Inferior parietal cortex (tissue), 1 donor: ENCODE data around the gene CDKN1B.
"Not testable (repeated sequence)": the region's sequence is repeated elsewhere in the genome, so short reads cannot be mapped to it uniquely, and the experiment has no call there.

Source experiments
- DNase-seq: peaks from one replicate; pipeline ENCODE4 v3.0.0-alpha.2; 2016; ENCODE audit errors: extremely low spot score

The CDKN1B gene

GRCh38 chr12:12724421-12725085 is 7.4 kb downstream of the CDKN1B start:
- peak; percentile 34 for DNase-seq

DNA sequence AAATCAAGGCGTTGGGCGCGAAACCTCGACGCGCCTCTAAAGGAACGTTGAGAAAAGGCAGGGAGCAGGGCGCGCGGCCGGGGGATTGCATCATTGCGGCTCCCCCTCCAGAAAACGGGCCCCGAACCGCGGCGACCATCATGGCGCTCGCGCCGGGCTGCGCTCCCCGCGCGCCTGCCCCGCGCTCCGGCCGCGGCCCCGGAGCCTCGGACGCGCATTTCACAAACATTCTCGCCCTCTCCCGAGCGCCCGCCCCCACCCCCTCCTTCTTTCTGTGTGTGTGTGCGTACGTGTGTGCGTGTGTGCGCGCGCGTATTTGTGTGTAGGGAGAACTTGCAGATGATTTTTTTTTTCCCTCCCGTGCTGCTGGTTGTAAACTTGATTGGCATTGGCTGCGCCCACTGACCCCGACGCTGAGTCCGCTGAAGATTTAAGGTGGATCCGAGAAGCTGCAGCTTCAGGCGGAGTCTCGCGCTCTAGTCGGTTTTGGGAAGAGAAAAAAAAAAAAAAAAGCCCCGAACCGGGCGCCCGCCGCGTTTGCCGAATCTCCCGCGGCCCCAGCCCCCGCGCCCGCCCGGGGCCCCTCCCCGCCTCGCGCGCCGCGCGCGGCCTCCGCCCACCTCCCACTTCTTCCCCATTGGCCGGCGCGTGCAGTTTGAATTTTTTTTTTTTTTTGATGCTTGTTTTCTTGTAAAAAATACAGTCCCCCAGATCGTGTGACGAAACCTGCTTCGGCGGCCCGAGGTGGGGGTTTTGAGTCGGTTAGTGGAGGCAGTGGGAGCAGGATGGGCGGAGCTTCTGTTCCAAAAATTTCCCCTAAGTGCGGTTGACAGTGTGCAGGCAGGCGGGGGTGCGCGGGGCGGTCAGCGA is 8.2 kb downstream of the CDKN1B start:
- DNase-seq, result peak; percentile 94

DNA sequence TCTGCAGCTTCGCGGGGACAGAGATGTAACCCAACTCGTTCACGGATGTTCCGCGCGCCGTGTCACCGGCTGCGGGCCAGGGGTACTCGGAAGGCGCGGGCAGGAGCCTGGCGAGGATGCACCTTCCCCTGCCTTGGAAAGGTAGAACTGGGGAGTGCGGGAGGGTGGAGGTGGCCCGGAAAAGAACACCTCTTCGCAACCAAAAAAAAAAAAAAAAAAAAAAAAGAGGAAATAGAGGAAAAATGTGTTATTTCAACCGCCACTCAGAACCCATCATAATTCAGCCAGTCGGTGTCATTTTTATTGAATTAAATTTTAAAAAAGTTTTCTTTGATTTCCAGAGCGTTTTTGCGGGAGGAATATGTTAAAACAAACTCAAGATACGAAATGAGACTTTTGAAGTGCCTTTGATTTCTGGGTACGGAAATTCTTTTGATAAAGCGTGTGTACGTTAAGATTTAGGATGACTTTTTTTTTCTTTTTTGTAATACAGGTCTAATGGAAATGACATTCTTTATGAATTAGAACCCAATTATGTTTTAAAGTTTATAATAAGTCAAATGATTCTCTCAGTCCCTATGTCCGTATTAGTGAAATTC is 8.9 kb downstream of the CDKN1B start:
- peak; percentile 26 for DNase-seq

DNA sequence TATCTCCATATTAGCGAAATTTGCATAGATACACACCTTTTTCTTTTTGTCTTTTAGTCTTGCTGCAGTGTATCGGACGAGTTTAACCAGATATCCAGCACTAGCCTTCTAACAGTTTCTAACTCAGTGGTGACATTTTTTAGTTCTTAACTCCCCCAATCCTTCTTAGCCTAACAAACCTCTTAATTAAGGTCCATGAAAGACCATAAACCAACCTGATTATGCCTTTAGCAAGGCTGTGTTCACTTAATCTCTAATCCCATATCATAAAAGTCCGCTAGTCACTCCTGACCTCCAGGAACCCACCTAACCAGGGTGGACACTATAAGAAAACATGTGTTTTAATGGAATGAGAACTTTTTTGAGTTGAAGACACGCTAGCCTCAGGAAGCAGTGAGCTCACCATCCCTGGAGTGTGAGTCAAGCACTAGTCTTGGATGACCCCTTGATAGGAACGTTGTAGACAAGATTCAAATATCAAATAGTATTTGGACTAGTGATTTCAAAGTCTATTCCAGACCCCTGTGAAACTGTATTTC is 9.5 kb downstream of the CDKN1B start:
- peak; percentile 23 for DNase-seq

DNA sequence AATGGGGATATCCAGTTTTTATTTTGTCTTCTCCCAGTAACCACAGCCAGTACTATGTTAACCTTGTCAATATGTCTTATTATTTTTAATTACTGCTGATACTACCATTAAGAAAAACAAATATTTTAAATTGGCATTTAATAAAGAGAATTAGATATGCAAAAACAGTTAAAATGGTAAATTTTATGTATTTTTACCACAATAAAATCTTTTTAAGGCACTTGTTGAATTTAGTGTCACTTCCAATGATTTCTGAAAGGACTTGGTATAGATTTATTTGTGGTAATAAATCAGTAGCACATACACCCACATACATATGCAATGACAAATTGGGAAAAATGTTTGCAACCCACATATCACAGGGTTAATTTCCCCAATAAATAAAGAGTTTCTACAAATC is 14.0 kb downstream of the CDKN1B start:
- DNase-seq, result no peak

DNA sequence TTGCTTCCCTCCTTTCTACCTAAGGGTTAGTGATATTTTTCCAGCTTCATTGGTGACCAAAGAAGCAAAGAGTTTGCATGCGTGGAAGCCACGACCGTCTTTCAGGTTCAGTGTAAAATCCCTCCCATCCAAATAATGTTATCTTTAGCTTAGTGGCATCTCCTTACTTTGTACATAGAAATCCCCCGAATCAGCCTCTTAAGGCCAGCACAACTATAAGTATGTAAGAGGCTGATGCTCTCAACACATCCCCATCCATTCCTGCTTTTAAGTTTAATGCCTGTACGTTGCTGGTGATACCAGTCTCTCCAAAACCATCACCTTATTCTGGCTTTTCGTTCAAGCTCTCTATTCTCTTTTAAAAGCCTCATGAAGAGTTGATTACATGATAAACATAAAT is 14.6 kb downstream of the CDKN1B start:
- no peak for DNase-seq

DNA sequence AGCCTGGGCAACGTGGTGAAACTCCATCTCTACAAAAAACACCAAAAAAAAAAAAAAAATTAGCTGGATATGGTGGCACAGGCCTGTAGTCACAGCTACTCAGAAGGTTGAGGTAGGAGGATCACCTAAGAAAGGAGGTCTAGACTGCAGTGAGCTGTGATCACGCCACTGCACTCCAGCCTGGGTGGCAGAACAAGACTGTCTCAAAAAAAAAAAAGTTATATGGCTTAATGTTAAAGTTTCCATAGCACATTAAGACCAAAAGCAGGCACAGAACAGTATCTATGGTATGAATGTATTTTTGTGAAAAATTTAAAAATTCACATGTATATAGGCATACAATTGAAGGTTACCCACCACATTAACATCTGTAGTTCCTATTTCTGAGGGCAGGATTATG is 15.9 kb downstream of the CDKN1B start:
- no peak for DNase-seq

GRCh38 chr12:12734054-12734453 is 16.9 kb downstream of the CDKN1B start:
- DNase-seq, result no peak

- DNase-seq, result no peak
These were observed 17.4 kb downstream of the CDKN1B start for GRCh38 chr12:12734561-12735071.

GRCh38 chr12:12735301-12735700 is 18.1 kb downstream of the CDKN1B start:
- no peak for DNase-seq

GRCh38 chr12:12736759-12737676 is 19.9 kb downstream of the CDKN1B start:
- DNase-seq, result peak; percentile 70

DNA sequence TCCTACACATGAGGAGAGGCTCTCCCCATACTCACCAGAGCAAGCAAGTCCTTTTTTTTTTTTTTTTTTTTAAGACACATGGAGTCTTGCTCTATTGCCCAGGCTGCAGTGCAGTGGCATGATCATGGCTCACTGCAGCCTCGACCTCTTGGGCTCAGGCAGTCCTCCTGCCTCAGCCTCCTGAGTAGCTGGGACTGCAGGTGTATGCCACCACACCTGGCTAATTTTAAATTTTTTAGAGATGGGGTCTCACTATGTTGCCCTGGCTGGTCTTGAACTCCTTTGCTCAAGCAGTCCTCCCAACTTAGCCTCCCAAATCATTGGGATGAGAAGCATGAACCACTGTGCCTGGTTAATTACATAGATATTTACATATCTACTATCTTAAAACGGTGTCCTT is 21.0 kb downstream of the CDKN1B start:
- not testable (repeated sequence) for DNase-seq

- no peak for DNase-seq
These were observed 24.5 kb downstream of the CDKN1B start for GRCh38 chr12:12741660-12742059.

- DNase-seq, result no peak
These were observed 27.6 kb downstream of the CDKN1B start for GRCh38 chr12:12744546-12745305.

DNA sequence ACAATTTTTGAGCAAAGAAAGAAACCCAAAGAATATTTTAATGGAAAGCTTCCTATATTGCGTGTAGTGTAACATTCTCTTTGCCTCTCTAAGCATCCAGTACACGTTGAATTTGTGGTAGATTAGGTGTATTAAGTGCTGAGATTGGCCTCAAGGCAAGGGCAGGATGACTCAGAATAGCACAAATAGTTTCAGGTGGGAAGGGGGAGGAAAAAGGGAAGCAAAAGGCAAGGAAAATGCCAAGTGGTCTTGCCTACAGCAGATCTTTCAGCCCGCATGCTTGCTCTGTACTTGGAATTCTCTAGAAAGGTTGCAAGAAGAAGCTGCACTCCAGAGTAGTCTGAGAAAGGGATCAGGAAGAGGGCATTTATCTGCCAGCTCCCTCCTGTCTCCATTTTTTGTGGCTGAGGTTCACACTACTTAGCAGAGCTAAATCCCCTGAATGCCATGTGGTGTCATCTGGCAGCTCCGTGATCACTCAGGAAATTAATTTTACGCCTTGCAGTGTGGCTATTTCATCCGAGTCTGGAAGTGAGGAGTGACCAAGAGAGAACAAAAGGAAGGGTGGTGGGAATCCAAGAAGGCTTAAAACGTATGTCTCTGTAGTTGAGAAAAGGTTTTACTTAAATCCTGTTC is 28.5 kb downstream of the CDKN1B start:
- DNase-seq, result no peak

DNA sequence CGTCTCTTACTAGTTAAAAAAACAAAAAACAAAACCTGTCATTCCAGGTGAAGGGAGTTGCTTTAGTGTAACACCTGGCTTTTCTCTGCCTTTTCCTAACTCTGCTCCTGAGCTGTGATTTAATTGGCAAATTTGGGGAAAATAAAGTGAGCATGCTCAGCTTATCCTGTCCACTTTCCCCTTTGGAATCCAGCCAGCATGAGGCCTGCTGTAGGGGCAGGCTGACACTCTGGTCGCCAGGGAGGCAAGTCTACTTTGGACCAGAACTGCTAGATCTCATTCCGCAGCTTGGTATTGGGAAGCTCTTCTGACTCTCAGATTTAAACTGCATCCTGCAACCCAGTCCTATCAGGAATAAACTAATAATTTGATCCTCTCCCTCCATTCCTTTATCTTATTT is 30.1 kb downstream of the CDKN1B start:
- no peak for DNase-seq

GRCh38 chr12:12748044-12748443 is 30.9 kb downstream of the CDKN1B start:
- no peak for DNase-seq

- peak; percentile 36 for DNase-seq
These were observed 32.3 kb downstream of the CDKN1B start for GRCh38 chr12:12749433-12749832.

DNA sequence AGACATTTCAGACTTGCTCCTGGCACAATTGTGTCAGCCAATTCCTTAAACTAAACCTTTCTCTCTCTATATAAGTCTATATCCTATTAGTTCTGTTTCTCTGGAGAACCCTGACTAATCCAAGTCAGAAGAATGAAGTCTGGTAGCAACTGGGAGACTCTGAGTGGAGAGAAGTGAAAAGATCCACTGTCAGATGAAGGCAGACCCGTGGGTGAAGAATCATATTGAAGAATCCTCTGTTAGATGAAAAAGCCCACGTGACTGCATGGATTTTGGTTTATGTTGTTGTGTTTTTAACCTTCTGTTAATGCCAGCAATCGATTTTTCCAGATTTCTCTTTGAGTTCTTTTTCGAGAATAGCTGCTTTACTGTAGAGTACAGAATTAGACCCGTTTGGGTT is 38.8 kb downstream of the CDKN1B start:
- no peak for DNase-seq

GRCh38 chr12:12757121-12757520 is 40.0 kb downstream of the CDKN1B start:
- DNase-seq, result no peak
